Measurements from ENCODE around the gene PTPN11. TPM values are rescaled to one million over a fixed set of nuclear protein-coding genes. Genes with fewer than 3 reads are reported as not detected.

PTPN11 gene
- polyA plus RNA-seq, 1 experiment: 137 TPM

GRCh38 chr12:112458330-112458729 lies 39.6 kb downstream of the PTPN11 start:
- Histone ChIP-seq H3K4me3 (ENCODE audit: low read depth, low read length) (no peak overlapping the region), H3K9me3 (ENCODE audit: control insufficient read depth, insufficient read depth, low read length) (no peaks in the 10 kb centered on the region), H3K27ac (ENCODE audit: low read depth, low read length) (no peak overlapping the region), H3K27me3 (ENCODE audit: control insufficient read depth, insufficient read depth, low read length) (no peaks in the 10 kb centered on the region)
- TF ChIP-seq CTCF (IDR thresholded peaks at IDR 0.05; ENCODE audit: low read depth, low read length): no peak
- ChIA-PET CTCF (interaction anchor here (0.7 kb wide), 1 partner anchor 49 kb away, joined by 3 read pairs; no protein-coding TSS in a partner anchor), POLR2A (no interaction called here)
- DNase-seq (ENCODE audit: low read depth, low spot score): no peak

- no peak overlapping the region for H3K4me3 ChIP-seq (ENCODE audit: low read depth, low read length)
- POLR2A ChIA-PET: no interaction called here
- CTCF ChIA-PET: interaction anchor here (0.7 kb wide), 1 partner anchor 48 kb away, joined by 3 read pairs; no protein-coding TSS in a partner anchor
- no peak for DNase-seq (ENCODE audit: low read depth, low spot score)
- no peak for TF ChIP-seq CTCF (IDR thresholded peaks at IDR 0.05; ENCODE audit: low read depth, low read length)
- H3K27ac ChIP-seq (ENCODE audit: low read depth, low read length): no peak overlapping the region
- no peaks in the 10 kb centered on the region for H3K27me3 ChIP-seq (ENCODE audit: control insufficient read depth, insufficient read depth, low read length)
- H3K9me3 ChIP-seq (ENCODE audit: control insufficient read depth, insufficient read depth, low read length): no peaks in the 10 kb centered on the region
Observed at GRCh38 chr12:112458751-112459150, 40.0 kb downstream of the PTPN11 start.

GRCh38 chr12:112463478-112463877 lies 44.7 kb downstream of the PTPN11 start:
- CTCF ChIA-PET: interaction anchor here (0.7 kb wide), 1 partner anchor 128 kb away, joined by 4 read pairs; no protein-coding TSS in a partner anchor
- H3K27me3 ChIP-seq (ENCODE audit: control insufficient read depth, insufficient read depth, low read length): no peaks in the 10 kb centered on the region
- H3K9me3 ChIP-seq (ENCODE audit: control insufficient read depth, insufficient read depth, low read length): no peaks in the 10 kb centered on the region
- DNase-seq (ENCODE audit: low read depth, low spot score): no peak
- no peak overlapping the region for H3K27ac ChIP-seq (ENCODE audit: low read depth, low read length)
- POLR2A ChIA-PET: no interaction called here
- H3K4me3 ChIP-seq (ENCODE audit: low read depth, low read length): no peak overlapping the region
- no peak for TF ChIP-seq CTCF (IDR thresholded peaks at IDR 0.05; ENCODE audit: low read depth, low read length)

- TF ChIP-seq CTCF (IDR thresholded peaks at IDR 0.05; ENCODE audit: low read depth, low read length): no peak
- Histone ChIP-seq H3K9me3 (ENCODE audit: control insufficient read depth, insufficient read depth, low read length) (no peaks in the 10 kb centered on the region), H3K4me3 (ENCODE audit: low read depth, low read length) (no peak overlapping the region), H3K27ac (ENCODE audit: low read depth, low read length) (no peak overlapping the region), H3K27me3 (ENCODE audit: control insufficient read depth, insufficient read depth, low read length) (no peaks in the 10 kb centered on the region)
- ChIA-PET POLR2A (no interaction called here), CTCF (no interaction called here)
- DNase-seq (ENCODE audit: low read depth, low spot score): no peak
Observed at GRCh38 chr12:112464605-112465004, 45.9 kb downstream of the PTPN11 start.

- no peak for TF ChIP-seq CTCF (IDR thresholded peaks at IDR 0.05; ENCODE audit: low read depth, low read length)
- no peak for DNase-seq (ENCODE audit: low read depth, low spot score)
- H3K27me3 ChIP-seq (ENCODE audit: control insufficient read depth, insufficient read depth, low read length): no peaks in the 10 kb centered on the region
- ChIA-PET CTCF (no interaction called here), POLR2A (no interaction called here)
- no peaks in the 10 kb centered on the region for H3K9me3 ChIP-seq (ENCODE audit: control insufficient read depth, insufficient read depth, low read length)
- H3K27ac ChIP-seq (ENCODE audit: low read depth, low read length): no peak overlapping the region
- no peak overlapping the region for H3K4me3 ChIP-seq (ENCODE audit: low read depth, low read length)
Observed at GRCh38 chr12:112466011-112466422, 47.3 kb downstream of the PTPN11 start.

Measured in AG04450 (cell line).